Neural crest cell (in vitro differentiated cells): ENCODE data around the gene EIF2AK3. TPM values are rescaled to one million over a fixed set of nuclear protein-coding genes. Genes with fewer than 3 reads are reported as not detected.
"Not testable (repeated sequence)": the region's sequence is repeated elsewhere in the genome, so short reads cannot be mapped to it uniquely, and the experiment has no call there.

Source experiments
- DNase-seq: peaks from one replicate; pipeline ENCODE4 v3.0.0; 2021; ENCODE audit warnings: low read depth, mixed read lengths, low spot score
- H3K27ac Mint-ChIP-seq: one replicate; pipeline ENCODE4 v1.8.0; 2021; ENCODE audit warnings: mild to moderate bottlenecking, mixed read lengths; ENCODE audit not compliant: unreplicated experiment
- H3K27me3 Mint-ChIP-seq: 2 replicates; pipeline ENCODE4 v1.8.0; 2021; ENCODE audit warnings: low read depth, mild to moderate bottlenecking, mixed read lengths
- H3K36me3 Mint-ChIP-seq: 2 replicates; pipeline ENCODE4 v1.8.0; 2021; ENCODE audit warnings: low read depth, mild to moderate bottlenecking, mixed read lengths
- H3K4me1 Mint-ChIP-seq: 2 replicates; pipeline ENCODE4 v1.8.0; 2021; ENCODE audit warnings: mixed read lengths
- H3K4me3 Mint-ChIP-seq: one replicate; pipeline ENCODE4 v1.8.0; 2021; ENCODE audit warnings: mild to moderate bottlenecking, mixed read lengths
- H3K9me3 Mint-ChIP-seq: 2 replicates; pipeline ENCODE4 v1.8.0; 2021; ENCODE audit warnings: mixed read lengths
- CTCF ChIP-seq: fragments of 200-600 bp; sonication (generic); conservative IDR thresholded peaks from 2 replicates; pipeline ENCODE4 v1.5.0; 2021; ENCODE audit warnings: antibody characterized with exemption, mild to moderate bottlenecking
- total RNA-seq: library from RNA; stranded (reverse); gene quantifications from 2 replicates; pipeline ENCODE4 v1.2.1, GENCODE V29; 2021

EIF2AK3 gene
- total RNA-seq, 1 donor from 2014 or later = 15.2 TPM

DNA sequence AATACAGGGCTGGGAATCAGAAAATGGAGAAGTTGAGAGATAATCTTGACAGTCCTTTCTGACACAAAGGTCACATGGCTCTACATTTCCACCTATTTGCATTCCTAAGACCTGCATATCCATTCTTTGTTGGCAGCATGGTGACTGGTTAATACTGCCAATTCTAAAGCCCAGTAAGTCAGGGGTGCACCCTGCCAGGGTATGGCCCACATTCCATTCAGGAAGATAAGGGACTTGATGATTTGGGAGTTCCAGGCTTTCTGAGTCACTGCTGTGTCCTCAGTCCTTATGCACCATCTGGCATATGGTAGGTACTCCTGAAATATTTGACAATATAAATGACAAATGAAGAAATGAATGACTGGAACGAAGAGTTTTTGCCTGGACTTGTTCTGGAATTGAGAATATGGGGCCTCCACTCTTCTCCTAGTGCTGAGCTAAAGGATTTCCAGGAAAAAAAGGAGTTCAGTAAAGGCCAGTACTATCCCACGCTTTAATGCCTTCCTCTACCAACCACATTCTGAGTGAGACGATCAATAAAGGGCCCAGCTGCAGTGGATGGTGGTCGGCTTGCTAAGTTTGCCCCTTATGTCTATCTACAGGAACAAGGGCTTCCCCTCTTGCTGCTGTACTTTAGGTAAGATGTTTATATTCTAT lies 31.7 kb upstream of the EIF2AK3 start:
- Mint-ChIP-seq H3K36me3 (no peaks in the 10 kb centered on the region), H3K4me3 (no peak overlapping the region), H3K9me3 (peaks cover 3% of the 10 kb centered on the region), H3K27ac (no peak overlapping the region), H3K27me3 (no peaks in the 10 kb centered on the region), H3K4me1 (peaks cover 5% of the 10 kb centered on the region)
- DNase-seq = no peak
- TF ChIP-seq CTCF = no peak

DNA sequence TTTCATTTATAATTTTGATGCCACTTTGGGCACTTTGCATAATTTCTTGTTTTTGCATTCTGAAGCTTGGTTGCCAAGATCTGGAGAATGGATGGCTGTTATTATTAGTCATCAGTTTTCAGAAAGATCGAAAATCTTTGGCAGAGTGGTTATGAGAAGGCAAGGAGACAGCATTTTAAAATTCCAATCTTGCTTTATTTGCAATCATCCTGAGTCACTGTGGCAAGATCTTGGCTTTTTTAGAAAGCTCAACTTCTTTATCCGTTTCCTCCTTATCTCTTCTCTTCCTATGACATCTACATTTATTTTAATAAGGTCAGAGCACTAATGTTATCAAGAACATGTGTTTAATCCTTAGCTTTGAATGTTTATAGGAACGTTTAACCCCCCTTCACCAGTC lies 31.1 kb upstream of the EIF2AK3 start:
- no peaks in the 10 kb centered on the region for H3K36me3 Mint-ChIP-seq
- H3K27me3 Mint-ChIP-seq = no peaks in the 10 kb centered on the region
- no peak for DNase-seq
- no peak overlapping the region for H3K27ac Mint-ChIP-seq
- no peak for TF ChIP-seq CTCF
- peaks cover 5% of the 10 kb centered on the region for H3K4me1 Mint-ChIP-seq
- H3K4me3 Mint-ChIP-seq = no peak overlapping the region
- H3K9me3 Mint-ChIP-seq = peaks cover 3% of the 10 kb centered on the region

DNA sequence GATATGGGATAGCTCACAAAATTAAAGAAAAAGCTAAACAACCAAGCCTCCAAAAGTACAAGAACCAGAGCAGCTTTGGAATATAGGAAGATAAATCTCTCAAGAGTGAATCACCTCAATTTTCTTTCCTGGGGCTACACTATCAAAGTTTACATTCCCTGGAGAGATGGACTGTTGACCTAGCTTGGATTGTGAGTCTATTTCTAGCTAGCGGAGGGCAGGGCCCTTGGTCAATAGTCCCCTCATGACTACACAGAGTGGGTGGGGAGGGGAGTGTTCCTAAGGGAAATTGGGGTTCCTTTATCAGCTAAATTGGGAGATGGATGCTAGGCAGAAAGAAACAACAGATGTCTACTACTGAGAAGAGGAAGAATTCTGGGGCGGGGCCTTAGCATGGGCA lies 29.9 kb upstream of the EIF2AK3 start:
- no peak for TF ChIP-seq CTCF
- H3K4me1 Mint-ChIP-seq = peaks cover 5% of the 10 kb centered on the region
- H3K36me3 Mint-ChIP-seq = no peaks in the 10 kb centered on the region
- no peak overlapping the region for H3K27ac Mint-ChIP-seq
- H3K27me3 Mint-ChIP-seq = no peaks in the 10 kb centered on the region
- no peak for DNase-seq
- no peak overlapping the region for H3K4me3 Mint-ChIP-seq
- peaks cover 3% of the 10 kb centered on the region for H3K9me3 Mint-ChIP-seq

DNA sequence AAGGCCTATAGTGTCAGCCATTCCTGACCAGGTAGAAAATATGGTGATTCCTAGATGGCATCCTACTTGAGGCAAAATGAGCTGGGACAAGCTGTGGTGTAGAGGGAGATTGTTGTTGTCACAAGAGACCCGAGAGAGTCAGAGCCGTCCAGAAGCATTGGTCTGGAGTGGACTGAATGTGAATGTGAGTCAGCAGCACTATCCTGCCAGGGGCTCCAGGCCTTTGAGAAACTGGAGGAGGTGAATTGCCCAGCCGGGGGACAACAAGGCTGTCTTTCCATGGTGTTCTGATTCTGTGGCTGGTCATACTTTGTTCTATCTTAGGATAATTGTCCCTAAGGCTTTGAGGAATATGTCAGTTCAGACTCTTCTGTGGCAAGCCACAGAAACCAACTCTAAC lies 29.4 kb upstream of the EIF2AK3 start:
- peaks cover 5% of the 10 kb centered on the region for H3K4me1 Mint-ChIP-seq
- no peak overlapping the region for H3K4me3 Mint-ChIP-seq
- H3K27me3 Mint-ChIP-seq = no peaks in the 10 kb centered on the region
- TF ChIP-seq CTCF = no peak
- H3K27ac Mint-ChIP-seq = no peak overlapping the region
- peaks cover 3% of the 10 kb centered on the region for H3K9me3 Mint-ChIP-seq
- DNase-seq = no peak
- H3K36me3 Mint-ChIP-seq = no peaks in the 10 kb centered on the region

DNA sequence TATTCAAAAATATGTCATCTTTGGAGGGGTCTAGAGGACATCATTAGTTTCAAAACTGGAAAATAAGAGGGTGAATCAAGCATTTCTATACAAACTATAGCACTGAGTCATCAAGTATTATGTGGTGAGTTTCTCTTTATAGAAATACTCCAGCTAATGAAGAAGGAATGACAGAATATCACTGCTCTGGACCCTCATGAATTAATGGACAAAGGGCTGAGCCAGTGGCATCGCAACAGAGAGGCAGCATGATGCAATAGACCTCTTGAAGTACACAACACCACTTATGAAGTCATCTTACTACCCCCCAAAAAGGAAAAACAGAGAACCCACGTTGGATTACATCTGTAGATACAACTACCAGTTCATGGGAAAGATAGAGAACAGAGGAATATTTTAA lies 27.4 kb upstream of the EIF2AK3 start:
- Mint-ChIP-seq H3K36me3 (no peaks in the 10 kb centered on the region), H3K4me1 (peaks cover 5% of the 10 kb centered on the region), H3K27ac (no peak overlapping the region), H3K4me3 (no peak overlapping the region), H3K9me3 (peaks cover 3% of the 10 kb centered on the region), H3K27me3 (no peaks in the 10 kb centered on the region)
- DNase-seq = no peak
- TF ChIP-seq CTCF = no peak

DNA sequence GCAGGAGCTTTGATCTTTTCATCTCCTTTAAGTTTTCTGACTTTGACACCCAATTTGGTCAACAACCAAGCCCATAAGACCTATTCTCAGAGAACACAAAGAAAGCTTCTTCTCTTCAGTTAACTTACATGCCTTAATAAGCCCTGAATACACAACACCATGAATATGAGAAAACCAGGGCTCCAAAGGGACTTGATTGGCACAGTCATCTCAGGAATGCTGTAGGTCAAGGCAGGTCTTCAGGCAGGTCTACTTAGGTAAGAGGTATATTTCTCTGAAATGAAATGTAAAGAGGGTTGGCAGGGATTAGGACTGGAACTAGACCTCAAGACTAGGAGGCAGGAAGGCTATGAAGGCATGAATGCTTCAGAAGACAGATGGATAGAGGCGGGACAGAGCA lies 24.4 kb upstream of the EIF2AK3 start:
- no peak overlapping the region for H3K4me3 Mint-ChIP-seq
- TF ChIP-seq CTCF = no peak
- H3K36me3 Mint-ChIP-seq = no peaks in the 10 kb centered on the region
- no peaks in the 10 kb centered on the region for H3K4me1 Mint-ChIP-seq
- H3K27ac Mint-ChIP-seq = no peak overlapping the region
- peaks cover 3% of the 10 kb centered on the region for H3K9me3 Mint-ChIP-seq
- no peak for DNase-seq
- H3K27me3 Mint-ChIP-seq = no peaks in the 10 kb centered on the region

DNA sequence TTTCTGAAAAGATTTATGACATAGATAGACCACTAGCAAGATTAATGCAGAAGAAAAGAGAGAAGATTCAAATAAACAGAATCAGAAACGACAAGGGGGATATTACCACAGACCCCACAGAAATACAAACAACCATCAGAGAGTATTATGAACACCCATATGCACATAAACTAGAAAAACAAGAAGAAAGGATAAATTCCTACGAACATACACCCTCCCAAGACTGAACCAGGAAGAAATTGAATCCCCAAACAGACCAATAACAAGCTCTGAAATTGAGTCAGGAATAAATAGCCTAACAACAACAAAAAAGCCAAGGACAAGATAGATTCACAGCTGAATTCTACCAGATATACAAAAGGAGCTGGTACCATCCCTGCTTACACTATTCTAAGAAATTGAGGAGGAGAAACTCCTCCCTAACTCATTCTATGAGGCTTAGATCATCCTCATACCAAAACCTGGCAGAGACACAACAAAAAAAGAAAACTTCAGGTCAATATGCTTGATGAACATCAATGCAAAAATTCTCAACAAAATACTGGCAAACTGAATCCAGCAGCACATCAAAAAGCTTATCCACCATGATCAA lies 18.1 kb upstream of the EIF2AK3 start:
- H3K4me3 Mint-ChIP-seq, DNase-seq, H3K36me3 Mint-ChIP-seq, H3K9me3 Mint-ChIP-seq, H3K27ac Mint-ChIP-seq, H3K4me1 Mint-ChIP-seq: not testable (repeated sequence)
- H3K27me3 Mint-ChIP-seq = peaks cover 14% of the 10 kb centered on the region
